NB4 (cell line): ENCODE results near the gene ZNF592.

Experiments used
- MYC ChIP-seq: IDR thresholded peaks from 2 replicates; pipeline ENCODE4 v1.6.1; 2011; ENCODE audit warnings: low read depth, low read length
- POLR2A ChIP-seq: IDR thresholded peaks from 2 replicates; pipeline ENCODE4 v1.6.1; 2011; ENCODE audit warnings: mild to moderate bottlenecking; ENCODE audit not compliant: insufficient read length; ENCODE audit errors: extremely low read depth
- TF ChIP-seq, protein P1 (sequence below): IDR thresholded peaks from one replicate; pipeline ENCODE4 v1.5.1; 2012; ENCODE audit warnings: low read depth, low read length
- TF ChIP-seq, protein P2 (sequence below): IDR thresholded peaks from 2 replicates; pipeline ENCODE4 v1.6.1; 2011; ENCODE audit warnings: low read depth, low read length

DNA sequence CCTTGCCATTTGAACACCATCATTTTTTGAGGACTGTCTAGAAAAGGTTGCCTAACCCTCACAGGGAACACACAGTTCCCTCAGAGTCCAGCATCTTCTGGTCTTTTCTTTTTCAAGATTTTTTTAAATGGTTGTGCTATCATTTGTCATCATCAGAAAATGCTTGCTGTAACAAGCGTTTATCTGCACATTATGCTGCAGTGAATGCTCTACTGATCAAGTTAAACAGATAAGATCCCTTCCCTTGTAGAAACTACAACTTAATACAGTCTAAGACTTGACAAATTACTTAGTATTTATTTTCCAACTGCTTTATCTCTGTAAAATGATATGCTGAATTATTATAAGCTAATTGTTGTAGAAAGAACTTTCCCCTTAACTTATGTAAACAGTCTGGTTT, 56.8 kb downstream of the ZNF592 start:
- TF ChIP-seq, protein P1, sequence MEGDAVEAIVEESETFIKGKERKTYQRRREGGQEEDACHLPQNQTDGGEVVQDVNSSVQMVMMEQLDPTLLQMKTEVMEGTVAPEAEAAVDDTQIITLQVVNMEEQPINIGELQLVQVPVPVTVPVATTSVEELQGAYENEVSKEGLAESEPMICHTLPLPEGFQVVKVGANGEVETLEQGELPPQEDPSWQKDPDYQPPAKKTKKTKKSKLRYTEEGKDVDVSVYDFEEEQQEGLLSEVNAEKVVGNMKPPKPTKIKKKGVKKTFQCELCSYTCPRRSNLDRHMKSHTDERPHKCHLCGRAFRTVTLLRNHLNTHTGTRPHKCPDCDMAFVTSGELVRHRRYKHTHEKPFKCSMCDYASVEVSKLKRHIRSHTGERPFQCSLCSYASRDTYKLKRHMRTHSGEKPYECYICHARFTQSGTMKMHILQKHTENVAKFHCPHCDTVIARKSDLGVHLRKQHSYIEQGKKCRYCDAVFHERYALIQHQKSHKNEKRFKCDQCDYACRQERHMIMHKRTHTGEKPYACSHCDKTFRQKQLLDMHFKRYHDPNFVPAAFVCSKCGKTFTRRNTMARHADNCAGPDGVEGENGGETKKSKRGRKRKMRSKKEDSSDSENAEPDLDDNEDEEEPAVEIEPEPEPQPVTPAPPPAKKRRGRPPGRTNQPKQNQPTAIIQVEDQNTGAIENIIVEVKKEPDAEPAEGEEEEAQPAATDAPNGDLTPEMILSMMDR: no peak
- TF ChIP-seq POLR2A (no peak), MYC (no peak)
- TF ChIP-seq, protein P2, sequence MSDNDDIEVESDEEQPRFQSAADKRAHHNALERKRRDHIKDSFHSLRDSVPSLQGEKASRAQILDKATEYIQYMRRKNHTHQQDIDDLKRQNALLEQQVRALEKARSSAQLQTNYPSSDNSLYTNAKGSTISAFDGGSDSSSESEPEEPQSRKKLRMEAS: no peak
